ENCODE results near the gene TMEM272. TPM values are rescaled to one million over a fixed set of nuclear protein-coding genes. Genes with fewer than 3 reads are reported as not detected.

The TMEM272 gene
- total and polyA plus RNA-seq, 9 of the 15 experiments (the other 6 are each of a cell fraction or from before 2014, with no cell fraction given), result 0.04 to 0.16 (median 0.06) TPM; not detected in 2

DNA sequence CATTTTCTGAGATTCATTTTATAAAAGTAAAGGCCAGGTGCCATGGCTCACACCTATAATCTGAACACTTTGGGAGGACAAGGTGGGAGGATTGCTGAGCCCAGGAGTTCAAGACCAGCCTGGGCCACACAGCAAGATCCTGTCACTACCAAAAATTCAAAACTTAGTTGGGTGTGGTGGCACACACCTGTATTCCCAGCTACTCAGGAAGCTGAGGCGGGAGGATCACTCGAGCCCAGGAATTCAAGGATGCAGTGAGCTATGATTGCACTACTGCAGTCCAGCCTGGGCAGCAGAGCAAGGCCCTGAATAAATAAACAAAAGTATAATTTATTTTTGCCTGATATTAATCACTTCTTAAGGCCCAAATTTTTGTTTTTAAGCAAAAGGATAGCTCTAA is 81.5 kb downstream of the TMEM272 start:
- Histone ChIP-seq H3K4me3 (no peak overlapping the region), H4K20me1 (replicated peaks; ENCODE audit: control insufficient read depth, insufficient read depth, low read length) (no peaks in the 10 kb centered on the region), H3K79me2 (ENCODE audit: control insufficient read depth, insufficient read depth, low read length) (no peaks in the 10 kb centered on the region), H3K4me2 (ENCODE audit: insufficient read depth, low read length) (no peak overlapping the region), H3K36me3 (ENCODE audit: control insufficient read depth, insufficient read depth, low read length) (peaks cover 4% of the 10 kb centered on the region; the same call in 2 of the 3 replicates), H2AFZ (ENCODE audit: low read depth, low read length) (no peak overlapping the region), H3K9ac (ENCODE audit: insufficient read depth in 1 of 2, low read depth in 2 of 2, low read length in 2 of 2) (no peak overlapping the region), H3K9me1 (ENCODE audit: control insufficient read depth, insufficient read depth, low read length) (no peaks in the 10 kb centered on the region), H3K4me1 (replicated peaks in 1 of 2; ENCODE audit: control insufficient read depth in 2 of 2, insufficient read depth in 2 of 2, low read length in 2 of 2) (no peaks in the 10 kb centered on the region; a peak in 1 of 5 replicates), H3K27ac (ENCODE audit: extremely low read depth, low read depth, low read length) (no peak overlapping the region), H3K27me3 (ENCODE audit: control insufficient read depth in 2 of 2, insufficient read depth in 2 of 2, low read length in 2 of 2) (no peaks in the 10 kb centered on the region), H3K9me3 (replicated peaks; ENCODE audit: control insufficient read depth, insufficient read depth, low read depth, low read length) (no peaks in the 10 kb centered on the region)
- in situ Hi-C loops (cut with MboI), result no loop called here
- intact Hi-C loops (cut with micrococcal nuclease), result no loop called here
- FAIRE-seq (no peak), ATAC-seq (no peak), DNase-seq (ENCODE audit: extremely low read depth in 1 of 4, low spot score in 3 of 4) (no peak)
- ChIA-PET CTCF (ENCODE audit: low intra/inter-chr PET ratio) (no interaction called here), POLR2A (no interaction called here)
- WGBS (ENCODE audit: insufficient coverage, low coverage, missing lambda C conversion rate), result 70% methylated on average over 2 of the region's 2 CpGs
- BruUV-seq (replicated peaks), result no TSS peak
- TF ChIP-seq EWSR1 (IDR thresholded peaks at IDR 0.05; ENCODE audit: borderline replicate concordance, low read depth, partially characterized antibody) (no peak), FOXA3 (CRISPR knock-in tag; conservative IDR thresholded peaks at IDR 0.05 in 1 of 2, IDR thresholded peaks at IDR 0.05 in 1 of 2) (no peak), STAG1 (CRISPR knock-in tag; IDR thresholded peaks at IDR 0.05; ENCODE audit: borderline replicate concordance) (no peak), ZNF449 (CRISPR knock-in tag; IDR thresholded peaks at IDR 0.05) (no peak), KLF1 (tag; IDR thresholded peaks at IDR 0.05) (no peak), ZNF583 (CRISPR knock-in tag; IDR thresholded peaks at IDR 0.05) (no peak)

Other genes with a start within 250 kb of the TMEM272 start
- 0.94 and 1.8 TPM in 2 replicates for gene DHRS12, start 41.0 kb downstream of the TMEM272 start, total RNA-seq (2014; rRNA removed)
- gene DHRS12, start 41.0 kb downstream of the TMEM272 start, total RNA-seq (2014; rRNA removed; fragmentation: Illumina TruSeq; extraction: Trizol), result 0.77 and 1.5 TPM in 2 replicates
- gene DHRS12, start 41.0 kb downstream of the TMEM272 start, total RNA-seq (2015; rRNA removed; fragmentation: Illumina TruSeq; extraction: Trizol), result 0.76 and 1.5 TPM in 2 replicates
- 1.1 and 1.2 TPM in 2 replicates for gene DHRS12, start 41.0 kb downstream of the TMEM272 start, total RNA-seq (2021)
- 2.4 and 2.7 TPM in 2 replicates for gene DHRS12, start 41.0 kb downstream of the TMEM272 start, polyA plus RNA-seq (2011; rRNA removed)
- 0.93 and 0.98 TPM in 2 replicates for gene DHRS12, start 41.0 kb downstream of the TMEM272 start, polyA plus RNA-seq (2014; fragmentation: Illumina TruSeq; extraction: Trizol)
- gene DHRS12, start 41.0 kb downstream of the TMEM272 start, polyA plus RNA-seq (2014; fragmentation: Nextera tagmentation; extraction: Ambion mirVana), result under 1 TPM; 0.62 to 0.69 TPM
- gene DHRS12, start 41.0 kb downstream of the TMEM272 start, polyA plus RNA-seq (2014; rRNA removed), result 0.82 and 1.1 TPM in 2 replicates
- gene CCDC70, start 16.8 kb upstream of the TMEM272 start, total RNA-seq (2014; rRNA removed), result not detected in 2 replicates
- gene CCDC70, start 16.8 kb upstream of the TMEM272 start, total RNA-seq (2014; rRNA removed; fragmentation: Illumina TruSeq; extraction: Trizol), result not detected in 2 replicates
- gene CCDC70, start 16.8 kb upstream of the TMEM272 start, total RNA-seq (2015; rRNA removed; fragmentation: Illumina TruSeq; extraction: Trizol), result 0.19 TPM in 1 of 2 replicates, not detected in the other
- not detected in 2 replicates for gene CCDC70, start 16.8 kb upstream of the TMEM272 start, total RNA-seq (2021)
- gene CCDC70, start 16.8 kb upstream of the TMEM272 start, polyA plus RNA-seq (2011; rRNA removed), result not detected in 2 replicates
- gene CCDC70, start 16.8 kb upstream of the TMEM272 start, polyA plus RNA-seq (2014; fragmentation: Illumina TruSeq; extraction: Trizol), result not detected in 2 replicates
- gene CCDC70, start 16.8 kb upstream of the TMEM272 start, polyA plus RNA-seq (2014; fragmentation: Nextera tagmentation; extraction: Ambion mirVana), result not detected
- not detected in 2 replicates for gene CCDC70, start 16.8 kb upstream of the TMEM272 start, polyA plus RNA-seq (2014; rRNA removed)
- 8.0 and 14.3 TPM in 2 replicates for gene ATP7B, start 166.3 kb upstream of the TMEM272 start, total RNA-seq (2014; rRNA removed)
- 8.3 and 8.5 TPM in 2 replicates for gene ATP7B, start 166.3 kb upstream of the TMEM272 start, total RNA-seq (2014; rRNA removed; fragmentation: Illumina TruSeq; extraction: Trizol)
- 10.6 and 11.7 TPM in 2 replicates for gene ATP7B, start 166.3 kb upstream of the TMEM272 start, total RNA-seq (2015; rRNA removed; fragmentation: Illumina TruSeq; extraction: Trizol)
- gene ATP7B, start 166.3 kb upstream of the TMEM272 start, total RNA-seq (2021), result 16.5 and 20.4 TPM in 2 replicates
- gene ATP7B, start 166.3 kb upstream of the TMEM272 start, polyA plus RNA-seq (2011; rRNA removed), result 12.5 and 13.3 TPM in 2 replicates
- 11.1 and 11.5 TPM in 2 replicates for gene ATP7B, start 166.3 kb upstream of the TMEM272 start, polyA plus RNA-seq (2014; fragmentation: Illumina TruSeq; extraction: Trizol)
- gene ATP7B, start 166.3 kb upstream of the TMEM272 start, polyA plus RNA-seq (2014; fragmentation: Nextera tagmentation; extraction: Ambion mirVana), result 1 to 10 TPM; 1.1 to 1.4 TPM
- gene ATP7B, start 166.3 kb upstream of the TMEM272 start, polyA plus RNA-seq (2014; rRNA removed), result 7.2 and 11.6 TPM in 2 replicates
- 7.3 and 8.1 TPM in 2 replicates for gene ALG11, start 167.2 kb upstream of the TMEM272 start, total RNA-seq (2014; rRNA removed)
- 16.6 and 18.7 TPM in 2 replicates for gene ALG11, start 167.2 kb upstream of the TMEM272 start, total RNA-seq (2014; rRNA removed; fragmentation: Illumina TruSeq; extraction: Trizol)
- 11.8 and 12.3 TPM in 2 replicates for gene ALG11, start 167.2 kb upstream of the TMEM272 start, total RNA-seq (2015; rRNA removed; fragmentation: Illumina TruSeq; extraction: Trizol)
- gene ALG11, start 167.2 kb upstream of the TMEM272 start, total RNA-seq (2021), result 19.2 and 19.6 TPM in 2 replicates
- 9.9 and 17.2 TPM in 2 replicates for gene ALG11, start 167.2 kb upstream of the TMEM272 start, polyA plus RNA-seq (2011; rRNA removed)
- 9.3 and 11.2 TPM in 2 replicates for gene ALG11, start 167.2 kb upstream of the TMEM272 start, polyA plus RNA-seq (2014; fragmentation: Illumina TruSeq; extraction: Trizol)
- 10 to 100 TPM; 16.3 to 19.1 TPM for gene ALG11, start 167.2 kb upstream of the TMEM272 start, polyA plus RNA-seq (2014; fragmentation: Nextera tagmentation; extraction: Ambion mirVana)
- gene ALG11, start 167.2 kb upstream of the TMEM272 start, polyA plus RNA-seq (2014; rRNA removed), result 7.4 and 8.2 TPM in 2 replicates
- 5.7 TPM in 2 replicates for gene UTP14C, start 179.5 kb upstream of the TMEM272 start, total RNA-seq (2014; rRNA removed)
- gene UTP14C, start 179.5 kb upstream of the TMEM272 start, total RNA-seq (2014; rRNA removed; fragmentation: Illumina TruSeq; extraction: Trizol), result 8.6 and 9.4 TPM in 2 replicates
- 8.1 and 8.5 TPM in 2 replicates for gene UTP14C, start 179.5 kb upstream of the TMEM272 start, total RNA-seq (2015; rRNA removed; fragmentation: Illumina TruSeq; extraction: Trizol)
- gene UTP14C, start 179.5 kb upstream of the TMEM272 start, total RNA-seq (2021), result 6.0 and 6.1 TPM in 2 replicates
- gene UTP14C, start 179.5 kb upstream of the TMEM272 start, polyA plus RNA-seq (2011; rRNA removed), result 8.9 and 10.3 TPM in 2 replicates
- gene UTP14C, start 179.5 kb upstream of the TMEM272 start, polyA plus RNA-seq (2014; fragmentation: Illumina TruSeq; extraction: Trizol), result 7.1 and 8.2 TPM in 2 replicates
- gene UTP14C, start 179.5 kb upstream of the TMEM272 start, polyA plus RNA-seq (2014; fragmentation: Nextera tagmentation; extraction: Ambion mirVana), result 1 to 10 TPM; 3.4 to 3.9 TPM
- 4.9 and 5.0 TPM in 2 replicates for gene UTP14C, start 179.5 kb upstream of the TMEM272 start, polyA plus RNA-seq (2014; rRNA removed)